Stimulated activated CD8-positive, alpha-beta memory T cell treated with anti-CD3 and anti-CD28 coated beads, Interleukin-4, amount 100 ng/mL, for 1 hour (primary cell): ENCODE results near the gene ARSH.
"Not testable (repeated sequence)": the region's sequence is repeated elsewhere in the genome, so short reads cannot be mapped to it uniquely, and the experiment has no call there.

Source experiments
- DNase-seq, 2 donors: peaks; one replicate each; pipeline ENCODE4 v3.0.0-alpha.2; 2020; ENCODE audit warnings: low read depth in 2 of 2, low spot score in 1 of 2

The ARSH gene

DNA sequence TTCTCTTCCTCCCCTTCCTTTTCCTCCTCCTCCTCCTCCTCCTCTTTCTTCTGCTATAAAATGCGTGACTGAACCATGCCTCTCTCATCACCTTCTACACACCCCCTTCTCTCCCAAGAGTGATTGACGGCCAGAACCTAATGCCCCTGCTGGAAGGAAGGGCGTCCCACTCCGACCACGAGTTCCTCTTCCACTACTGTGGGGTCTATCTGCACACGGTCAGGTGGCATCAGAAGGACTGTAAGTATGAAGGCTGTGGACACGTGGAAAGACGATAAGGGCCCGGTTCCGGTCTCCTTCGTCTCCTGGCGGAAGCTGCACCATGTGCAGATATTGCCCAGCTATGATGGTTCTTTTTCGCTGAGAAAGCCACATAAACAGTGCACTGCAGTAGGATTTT is 22.8 kb downstream of the ARSH start:
- DNase-seq, result no peak

DNA sequence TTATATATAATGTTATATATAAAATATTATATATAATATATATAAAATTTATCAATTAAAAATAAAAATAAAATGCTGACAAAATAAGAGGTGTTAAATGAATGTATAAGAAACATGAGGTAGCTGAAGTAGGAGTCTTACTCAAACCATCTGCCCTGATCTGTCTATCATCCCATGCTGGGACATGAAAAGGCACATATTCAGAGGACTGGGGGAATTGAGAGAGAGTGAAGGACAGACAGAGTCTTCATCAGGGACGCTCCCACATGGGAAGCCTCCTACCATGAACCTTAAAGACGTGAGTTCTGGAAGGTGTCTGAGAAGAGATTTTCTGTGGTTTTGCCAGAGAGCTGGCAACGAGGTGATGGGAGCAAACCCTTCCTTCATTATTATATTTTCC is 30.9 kb downstream of the ARSH start:
- no peak for DNase-seq

DNA sequence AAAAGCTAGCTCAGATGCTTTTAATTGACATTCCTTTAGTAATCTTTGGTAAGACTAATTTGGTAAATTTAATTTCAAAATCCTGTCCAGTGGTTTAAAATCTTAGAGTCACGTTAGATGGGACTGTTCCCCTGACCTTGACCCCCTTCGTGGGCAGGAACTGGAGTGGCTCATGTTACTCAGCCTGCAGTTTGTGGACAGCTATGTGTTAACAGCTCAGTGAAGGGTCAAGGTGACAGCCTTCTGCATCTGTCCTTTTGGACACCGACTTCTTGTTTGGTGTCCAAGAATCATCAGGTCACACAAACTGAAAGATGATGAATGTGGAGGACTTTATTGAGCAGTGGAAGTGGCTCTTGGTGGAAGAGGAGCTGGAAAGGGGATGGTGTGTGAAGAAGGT is 37.9 kb downstream of the ARSH start:
- no peak for DNase-seq

DNA sequence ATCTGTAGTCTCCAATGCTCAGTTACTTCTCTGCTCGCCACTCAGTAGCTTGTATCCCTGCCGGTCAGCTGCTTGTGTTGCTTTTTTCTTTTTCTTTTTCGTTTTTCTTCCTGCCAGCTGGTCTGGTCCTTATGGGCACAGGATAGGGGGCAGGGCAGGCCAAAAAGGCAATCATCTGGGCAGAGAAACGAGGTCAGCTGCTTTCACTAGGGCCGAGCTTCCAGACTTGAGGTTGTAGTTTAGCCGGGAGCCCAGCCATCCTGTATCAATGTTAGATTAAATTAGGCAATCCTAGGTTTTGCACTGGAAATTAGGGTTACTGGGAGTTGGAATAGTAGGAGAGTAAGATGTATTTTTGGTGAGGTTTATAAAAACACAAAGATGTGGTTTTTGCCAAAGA is 38.3 kb downstream of the ARSH start:
- no peak for DNase-seq

DNA sequence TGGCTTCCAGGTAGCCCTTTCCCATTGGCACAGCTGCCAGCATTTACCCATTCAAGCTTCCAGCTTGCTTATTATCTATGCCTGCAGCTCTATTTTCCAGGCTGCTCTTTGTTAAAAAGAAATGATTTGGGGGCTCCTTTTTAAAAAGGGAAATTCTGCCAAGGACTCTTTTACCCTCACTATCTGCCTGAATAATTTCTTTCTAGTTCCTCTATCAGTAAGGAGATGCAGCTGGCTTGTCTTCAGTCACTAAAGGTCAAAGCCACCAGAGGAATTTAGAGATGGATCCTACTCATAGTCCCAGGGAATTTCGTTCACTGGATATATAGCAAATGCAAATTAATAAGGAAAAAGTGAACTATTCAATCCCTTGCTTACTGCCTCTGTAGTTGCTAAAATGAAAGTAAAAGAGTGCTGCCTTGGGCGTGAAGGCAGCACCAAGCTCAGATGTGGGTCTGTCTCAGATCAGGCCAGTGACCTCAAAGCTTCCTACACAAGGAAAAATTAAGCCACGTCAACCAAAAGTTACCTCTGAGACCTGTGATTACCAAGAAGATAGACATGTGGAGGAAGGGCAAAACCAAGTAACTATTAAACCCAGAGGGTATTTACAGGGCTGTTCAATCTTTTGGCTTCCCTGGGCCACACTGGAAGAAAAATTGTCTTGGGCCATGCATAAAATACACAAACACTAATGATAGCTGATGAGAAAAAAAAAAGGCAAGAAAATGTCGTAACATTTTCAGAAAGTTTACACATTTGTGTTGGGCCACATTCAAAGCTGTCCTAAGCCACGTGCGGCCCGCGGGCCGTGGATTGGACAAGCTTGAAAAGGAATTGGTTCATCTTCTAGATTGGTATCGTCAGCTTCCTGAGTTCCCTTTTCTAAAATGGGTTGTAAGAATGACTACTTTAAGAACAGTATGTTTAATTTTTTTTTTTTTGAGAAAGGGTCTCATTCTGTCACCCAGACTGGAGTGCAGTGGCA is 40.2 kb downstream of the ARSH start:
- DNase-seq, result no peak

DNA sequence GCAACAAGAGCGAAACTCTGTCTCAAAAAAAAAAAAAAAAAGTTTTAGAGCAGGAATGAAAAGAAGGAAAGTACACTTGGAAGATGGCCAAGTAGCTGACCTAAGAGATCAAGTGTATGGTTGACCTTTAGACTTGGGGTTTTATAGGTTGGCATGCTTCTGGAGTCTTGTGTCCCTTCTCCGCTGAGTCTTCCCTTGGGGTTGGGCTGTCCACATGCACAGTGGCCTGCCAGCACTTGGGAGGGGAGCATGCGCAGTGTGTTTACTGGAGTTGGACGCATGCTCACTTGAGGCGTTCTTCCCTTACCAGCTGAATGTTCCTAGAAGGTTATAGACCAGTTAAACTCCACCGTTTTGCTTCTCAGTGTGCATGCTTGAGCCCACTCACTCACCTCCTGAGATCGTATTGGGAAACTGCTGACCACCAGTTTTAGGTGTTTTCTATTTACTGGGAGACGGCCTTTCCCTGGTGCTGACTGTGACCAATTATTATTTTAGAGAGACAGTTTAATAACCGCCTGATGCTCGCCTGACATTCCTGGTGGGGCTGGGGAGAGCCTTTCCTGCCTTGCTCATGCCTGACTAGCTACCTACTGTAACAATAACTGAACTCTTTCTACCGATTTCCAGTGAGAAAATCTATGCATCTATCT is 44.3 kb downstream of the ARSH start:
- not testable (repeated sequence) for DNase-seq

DNA sequence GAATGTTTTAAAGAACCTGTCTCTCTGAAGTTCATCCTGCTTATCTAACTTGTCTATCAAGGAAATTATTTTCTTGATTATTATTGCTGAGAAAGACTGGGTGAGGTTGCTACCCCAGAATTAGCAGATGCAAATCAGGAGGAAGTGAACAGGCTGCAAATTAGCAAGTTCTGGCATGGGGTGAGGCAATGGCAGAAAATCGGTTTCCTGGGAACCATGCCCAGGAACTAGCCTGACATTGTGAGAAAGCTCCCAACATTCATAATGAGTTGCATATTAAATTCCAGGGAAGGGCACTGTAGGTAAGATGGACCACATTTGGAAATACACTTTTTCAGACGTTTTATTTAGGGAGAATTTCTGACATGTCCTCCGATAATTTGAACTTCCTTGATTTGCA is 46.5 kb downstream of the ARSH start:
- no peak for DNase-seq

DNA sequence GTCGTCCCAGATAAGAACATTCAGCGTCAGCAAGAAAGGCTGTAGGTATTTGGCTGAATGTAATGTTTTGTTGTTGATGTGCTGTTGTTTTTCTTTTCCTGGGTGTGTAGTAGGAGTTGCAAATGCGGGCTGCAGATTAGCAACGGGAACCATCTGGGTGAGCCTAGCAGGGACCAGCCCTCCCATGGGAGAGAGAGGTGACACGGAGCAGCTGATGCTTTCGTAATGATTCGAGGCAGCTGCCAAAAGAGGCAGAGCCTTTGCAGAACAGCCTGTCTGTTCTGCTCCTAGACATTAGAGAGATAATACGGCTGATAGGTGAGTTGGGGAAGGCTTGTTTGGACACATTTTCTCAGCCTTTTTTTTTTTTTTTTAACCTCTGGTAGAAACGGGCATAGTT is 60.2 kb downstream of the ARSH start:
- DNase-seq, result no peak

DNA sequence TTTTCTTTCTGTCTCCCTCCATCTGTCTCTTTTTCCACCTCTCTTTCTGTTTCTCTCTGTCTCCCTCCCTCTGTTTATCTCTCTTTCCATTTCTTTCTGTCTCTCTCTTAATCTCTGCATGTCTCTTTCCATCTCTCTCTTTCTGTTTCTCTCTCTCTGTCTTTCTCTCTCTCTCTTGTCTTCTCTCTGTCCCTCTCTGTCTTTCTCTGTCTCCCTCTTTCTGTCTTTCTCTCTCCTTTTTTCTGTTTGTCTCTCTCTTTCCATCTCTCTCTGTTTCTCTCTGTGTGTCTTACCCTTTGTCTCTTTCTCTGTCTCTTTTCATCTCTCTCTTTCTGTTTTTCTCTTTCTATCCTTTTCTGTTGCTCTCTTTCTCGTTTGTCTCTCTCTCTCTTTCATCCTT is 69.6 kb downstream of the ARSH start:
- no peak for DNase-seq

DNA sequence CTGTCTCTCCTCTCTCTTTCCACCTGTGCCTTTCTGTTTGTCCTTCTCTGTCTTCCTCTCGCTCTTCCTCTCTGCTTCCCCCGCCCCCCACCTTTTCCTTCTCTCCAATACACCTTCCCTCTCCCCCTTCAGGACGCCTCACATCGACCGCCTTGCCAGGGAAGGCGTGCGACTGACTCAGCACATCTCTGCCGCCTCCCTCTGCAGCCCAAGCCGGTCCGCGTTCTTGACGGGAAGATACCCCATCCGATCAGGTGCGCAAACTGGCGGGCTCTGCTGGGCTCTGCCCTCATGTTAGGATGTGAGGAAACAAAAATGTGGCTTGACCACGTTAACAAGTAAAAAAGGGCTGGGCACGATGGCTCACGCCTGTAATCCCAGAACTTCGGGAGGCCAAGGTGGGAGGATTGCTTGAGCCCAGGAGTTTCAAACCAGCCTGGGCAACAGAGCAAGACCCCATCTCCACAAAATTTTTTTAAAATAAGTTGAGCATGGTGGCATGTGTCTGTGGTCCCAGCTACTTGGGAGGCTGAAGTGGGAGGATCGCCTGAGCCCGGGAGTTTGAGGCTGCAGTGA is 70.2 kb downstream of the ARSH start:
- DNase-seq, result no peak
